Endodermal cell (in vitro differentiated cells): Measurements from ENCODE around the gene UVRAG. TPM values are rescaled to one million over a fixed set of nuclear protein-coding genes. Genes with fewer than 3 reads are reported as not detected.
"Not testable (repeated sequence)": the region's sequence is repeated elsewhere in the genome, so short reads cannot be mapped to it uniquely, and the experiment has no call there.

Source experiments
- DNase-seq: peaks from one replicate; pipeline ENCODE4 v3.0.0-alpha.2; 2017
- H3K27ac ChIP-seq: 2 replicates; pipeline ENCODE4 v1.5.1; 2013; ENCODE audit warnings: mild to moderate bottlenecking, low read depth, low read length, moderate library complexity
- H3K27me3 ChIP-seq: 2 replicates; pipeline ENCODE4 v1.6.1; 2013; ENCODE audit warnings: mild to moderate bottlenecking, low read length, moderate library complexity; ENCODE audit not compliant: insufficient read depth, control insufficient read depth, poor library complexity, severe bottlenecking
- H3K36me3 ChIP-seq: 2 replicates; pipeline ENCODE4 v1.7.0; 2013; ENCODE audit warnings: mild to moderate bottlenecking, low read length, moderate library complexity; ENCODE audit not compliant: control insufficient read depth, insufficient read depth
- H3K4me1 ChIP-seq: one replicate; pipeline ENCODE4 v1.7.0; 2013; ENCODE audit warnings: low read length; ENCODE audit not compliant: control insufficient read depth, insufficient read depth
- H3K4me3 ChIP-seq: 2 replicates; pipeline ENCODE4 v1.5.1; 2013; ENCODE audit warnings: mild to moderate bottlenecking, low read length, moderate library complexity
- H3K9ac ChIP-seq: 2 replicates; pipeline ENCODE4 v1.6.1; 2013; ENCODE audit warnings: mild to moderate bottlenecking, low read length, moderate library complexity; ENCODE audit not compliant: poor library complexity, severe bottlenecking; ENCODE audit errors: extremely low read depth
- H3K9me3 ChIP-seq: 2 replicates; pipeline ENCODE4 v1.6.1; 2013; ENCODE audit warnings: mild to moderate bottlenecking, low read length, moderate library complexity; ENCODE audit not compliant: control insufficient read depth
- H3K27ac Mint-ChIP-seq: 2 replicates; pipeline ENCODE4 v1.8.0; 2020; ENCODE audit warnings: mixed read lengths
- H3K27me3 Mint-ChIP-seq: 2 replicates; pipeline ENCODE4 v1.8.0; 2021; ENCODE audit warnings: mild to moderate bottlenecking, mixed read lengths; ENCODE audit not compliant: insufficient read depth
- H3K36me3 Mint-ChIP-seq: 2 replicates; pipeline ENCODE4 v1.8.0; 2020; ENCODE audit warnings: low read depth, mixed read lengths
- H3K4me1 Mint-ChIP-seq: 2 replicates; pipeline ENCODE4 v1.8.0; 2020; ENCODE audit warnings: mixed read lengths
- H3K4me3 Mint-ChIP-seq: 2 replicates; pipeline ENCODE4 v1.8.0; 2020; ENCODE audit warnings: mild to moderate bottlenecking, moderate library complexity, mixed read lengths
- H3K9me3 Mint-ChIP-seq: 2 replicates; pipeline ENCODE4 v1.8.0; 2020; ENCODE audit warnings: mild to moderate bottlenecking, mixed read lengths
- CTCF ChIP-seq: fragments of 200-600 bp; sonication (generic); conservative IDR thresholded peaks from 2 replicates; pipeline ENCODE4 v1.5.0; 2021; ENCODE audit warnings: antibody characterized with exemption, mild to moderate bottlenecking
- WGBS, 2 experiments: methylation state at CpG; one replicate each; pipeline versions ENCODE4 v1.1.5 to v1.1.7; 2013; ENCODE audit warnings: missing lambda C conversion rate in 2 of 2, mixed read lengths in 1 of 2; ENCODE audit not compliant: insufficient coverage in 1 of 2, insufficient read length in 1 of 2; 5-methylcytosine and 5-hydroxymethylcytosine counted together
- total RNA-seq, 2 donors: library from RNA; stranded (reverse); fragmentation: NEBNext Ultra II Directional in 1 of 2; extraction: Animal tissue kit (Norgen Biotek cat#: 25700) in 1 of 2; gene quantifications; 2 replicates in 1 of 2; 3 replicates in 1 of 2; pipeline ENCODE4 v1.2.1, GENCODE V29; 2021

UVRAG gene
- total RNA-seq, 2 donors from 2014 or later: 19.7 to 34.9 TPM

DNA sequence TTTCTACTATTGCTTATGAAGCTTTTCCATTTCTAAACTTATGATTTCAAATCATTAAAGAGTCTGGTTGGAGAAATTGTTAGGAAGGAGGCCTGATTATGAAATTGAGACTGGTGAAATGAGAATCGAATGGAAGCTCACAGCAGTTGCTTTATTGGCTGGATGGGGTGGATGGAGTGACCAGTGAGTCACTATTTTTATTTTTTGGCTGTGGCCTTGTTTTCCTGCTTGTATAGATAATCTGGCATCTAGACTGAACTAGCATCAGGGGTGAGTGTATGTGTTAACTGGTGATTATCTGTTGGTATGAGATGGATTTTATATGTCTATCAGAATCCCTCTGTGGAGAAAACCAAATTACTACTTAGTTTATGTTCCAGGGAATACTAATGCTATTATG lies 36.2 kb downstream of the UVRAG start:
- no peak overlapping the region for H3K27ac Mint-ChIP-seq
- Histone ChIP-seq H3K9ac (no peak overlapping the region), H3K4me3 (no peak overlapping the region), H3K9me3 (no peaks in the 10 kb centered on the region), H3K27ac (no peak overlapping the region), H3K27me3 (no peaks in the 10 kb centered on the region), H3K4me1 (no peaks in the 10 kb centered on the region), H3K36me3 (peaks cover 7% of the 10 kb centered on the region)
- 93 to 100% methylated on average over 1 of the region's 1 CpG for whole genome bisulfite sequencing, 2 experiments
- TF ChIP-seq CTCF: no peak
- DNase-seq: no peak
- H3K27me3 Mint-ChIP-seq: no peaks in the 10 kb centered on the region
- peaks cover 14% of the 10 kb centered on the region for H3K36me3 Mint-ChIP-seq
- no peaks in the 10 kb centered on the region for H3K9me3 Mint-ChIP-seq
- no peak overlapping the region for H3K4me3 Mint-ChIP-seq
- H3K4me1 Mint-ChIP-seq: peaks cover 4% of the 10 kb centered on the region

DNA sequence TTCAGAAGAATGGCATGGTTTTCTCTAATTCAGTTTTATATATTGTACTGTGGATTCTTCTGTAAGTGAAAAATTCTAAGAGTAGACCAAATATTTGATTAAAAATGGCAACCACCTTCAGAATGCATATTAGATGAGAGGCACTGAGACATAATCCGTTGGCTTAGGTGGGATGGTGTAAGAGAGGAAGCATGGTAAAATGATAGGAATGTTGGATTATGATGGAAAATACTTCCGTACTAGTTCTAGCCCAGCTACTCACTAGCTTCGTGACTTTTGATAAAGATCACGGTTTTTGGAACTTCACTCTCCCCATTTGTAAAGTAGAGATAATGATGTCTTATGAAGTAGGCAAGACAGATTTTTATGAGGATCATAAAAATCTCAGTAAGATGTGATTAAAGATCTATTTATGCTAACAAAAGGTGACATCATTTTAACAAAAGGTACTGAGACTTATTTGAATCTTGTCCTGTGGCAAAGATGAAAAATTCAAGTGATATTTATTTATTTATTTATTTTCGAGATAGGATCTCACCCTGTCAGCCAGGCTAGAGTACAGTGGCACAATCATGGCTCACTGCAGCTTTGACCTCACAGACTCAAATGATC lies 37.5 kb downstream of the UVRAG start:
- H3K36me3 Mint-ChIP-seq: peaks cover 20% of the 10 kb centered on the region
- peaks cover 7% of the 10 kb centered on the region for H3K36me3 ChIP-seq

DNA sequence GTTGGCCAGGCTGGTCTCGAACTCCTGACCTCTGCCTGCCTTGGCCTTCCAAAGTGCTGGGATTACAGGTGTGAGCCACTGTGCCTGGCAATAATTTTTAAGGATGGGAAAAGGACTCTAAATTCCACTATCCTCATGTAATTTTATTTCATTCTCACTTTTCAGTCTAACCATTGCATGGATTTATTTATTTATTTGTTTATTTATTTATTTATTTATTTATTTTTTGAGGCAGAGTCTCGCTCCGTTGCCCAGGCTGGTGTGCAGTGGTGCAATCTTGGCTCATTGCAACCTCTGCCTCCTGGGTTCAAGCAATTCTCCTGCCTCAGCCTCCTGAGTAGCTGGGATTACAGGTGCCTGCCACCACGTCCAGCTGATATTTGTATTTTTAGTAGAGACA lies 38.6 kb downstream of the UVRAG start:
- not testable (repeated sequence) for H3K4me3 Mint-ChIP-seq, H3K4me1 ChIP-seq, H3K27me3 Mint-ChIP-seq, H3K4me1 Mint-ChIP-seq, H3K9me3 ChIP-seq, H3K9ac ChIP-seq, H3K4me3 ChIP-seq, DNase-seq, H3K27ac Mint-ChIP-seq, H3K36me3 ChIP-seq, H3K27ac ChIP-seq, H3K9me3 Mint-ChIP-seq, H3K27me3 ChIP-seq
- H3K36me3 Mint-ChIP-seq: peaks cover 20% of the 10 kb centered on the region
- 93 to 96% methylated on average over 3 to 4 of the region's 4 CpGs for WGBS, 2 experiments

More for the DNA sequence above, 37.5 kb downstream of the UVRAG start:
- TF ChIP-seq CTCF: no peak
- no peaks in the 10 kb centered on the region for H3K4me1 ChIP-seq
- H3K9me3 ChIP-seq: no peaks in the 10 kb centered on the region
- Mint-ChIP-seq H3K4me3 (no peak overlapping the region), H3K27me3 (no peaks in the 10 kb centered on the region), H3K9me3 (no peaks in the 10 kb centered on the region), H3K4me1 (peaks cover 4% of the 10 kb centered on the region), H3K27ac (no peak overlapping the region)
- DNase-seq: no peak
- no peak overlapping the region for H3K4me3 ChIP-seq
- 96% methylated on average over 5 of the region's 5 CpGs for WGBS, 2 experiments
- H3K27ac ChIP-seq: no peak overlapping the region
- no peak overlapping the region for H3K9ac ChIP-seq
- H3K27me3 ChIP-seq: no peaks in the 10 kb centered on the region

DNA sequence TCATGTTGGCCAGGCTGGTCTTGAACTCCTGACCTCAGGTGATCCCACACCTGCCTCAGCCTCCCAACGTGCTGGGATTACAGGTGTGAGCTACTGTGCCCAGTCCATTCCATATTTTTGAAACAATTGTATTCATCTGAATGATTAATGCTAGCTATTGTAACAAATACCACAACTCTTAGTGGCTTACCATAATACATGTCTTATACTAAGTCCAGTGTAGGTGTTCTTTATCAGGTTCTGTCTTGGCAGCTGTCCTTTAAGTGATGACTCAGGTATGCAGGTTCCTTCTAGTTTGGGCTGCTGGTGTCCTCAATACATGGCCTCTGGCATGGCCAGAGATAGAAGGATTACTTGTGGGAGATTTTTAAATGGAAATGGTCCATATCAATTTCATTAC lies 39.0 kb downstream of the UVRAG start:
- DNase-seq: no peak
- Mint-ChIP-seq H3K27me3 (no peaks in the 10 kb centered on the region), H3K4me1 (peaks cover 4% of the 10 kb centered on the region), H3K27ac (no peak overlapping the region), H3K9me3 (no peaks in the 10 kb centered on the region), H3K36me3 (peaks cover 20% of the 10 kb centered on the region), H3K4me3 (no peak overlapping the region)
- Histone ChIP-seq H3K4me3 (no peak overlapping the region), H3K9me3 (no peaks in the 10 kb centered on the region), H3K27me3 (no peaks in the 10 kb centered on the region), H3K9ac (no peak overlapping the region), H3K4me1 (no peaks in the 10 kb centered on the region), H3K36me3 (peaks cover 7% of the 10 kb centered on the region), H3K27ac (no peak overlapping the region)
- TF ChIP-seq CTCF: no peak
- WGBS, 2 experiments: 95% methylated on average over 1 of the region's 1 CpG; no CpG with 5 or more reads in 1 of the 2 experiments
